GM18868 (cell line): ENCODE results near the gene WWC1.

ENCODE experiments used
- ATAC-seq: cut with Tn5 transposase; IDR thresholded peaks from one replicate; pipeline ENCODE4 v1.9.1; 2021; ENCODE audit warnings: mild to moderate bottlenecking, moderate library complexity; ENCODE audit not compliant: unreplicated experiment

The WWC1 gene

DNA sequence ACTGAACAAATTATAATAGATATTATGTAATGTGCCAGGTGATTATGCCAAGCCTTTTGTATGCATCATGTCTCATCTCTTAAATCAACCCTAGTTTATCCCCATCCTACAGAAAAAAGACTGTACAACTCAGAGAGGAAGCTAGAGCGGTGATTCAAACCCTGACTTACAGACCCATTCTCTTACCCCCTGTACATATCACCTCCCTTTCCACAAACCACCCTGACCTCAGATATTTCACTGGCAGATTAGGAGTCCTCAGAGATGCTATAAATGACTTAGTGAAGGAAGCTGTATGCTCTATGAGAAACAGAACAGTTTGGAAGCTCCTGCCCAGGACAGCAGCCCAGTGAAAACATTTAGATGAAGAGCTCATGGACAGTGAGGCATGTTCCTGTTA, 115.8 kb downstream of the WWC1 start:
- ATAC-seq, result no peak

GRCh38 chr5:168408561-168409305, 117.3 kb downstream of the WWC1 start:
- no peak for ATAC-seq

- ATAC-seq, result peak; percentile 77
Observed at GRCh38 chr5:168409591-168410458, 118.4 kb downstream of the WWC1 start.

DNA sequence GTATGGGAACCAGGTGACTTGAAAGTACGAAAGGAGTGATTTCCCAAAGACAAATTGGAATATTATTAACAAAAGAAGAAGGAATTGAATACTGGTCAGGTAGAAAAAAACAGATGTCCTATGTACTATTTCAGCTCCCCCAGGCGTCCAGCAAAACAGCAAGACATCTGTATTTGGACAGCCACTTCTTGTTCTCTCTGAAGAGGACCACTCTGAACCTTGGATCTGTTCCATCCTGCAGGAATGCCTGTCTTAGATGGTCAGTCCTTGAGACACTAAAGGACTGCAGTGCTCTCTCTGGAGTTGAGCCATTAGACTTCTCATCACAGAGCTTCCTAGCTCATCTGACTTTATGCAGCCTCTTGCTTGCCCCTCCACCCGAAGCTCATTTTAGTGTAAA, 120.4 kb downstream of the WWC1 start:
- no peak for ATAC-seq

DNA sequence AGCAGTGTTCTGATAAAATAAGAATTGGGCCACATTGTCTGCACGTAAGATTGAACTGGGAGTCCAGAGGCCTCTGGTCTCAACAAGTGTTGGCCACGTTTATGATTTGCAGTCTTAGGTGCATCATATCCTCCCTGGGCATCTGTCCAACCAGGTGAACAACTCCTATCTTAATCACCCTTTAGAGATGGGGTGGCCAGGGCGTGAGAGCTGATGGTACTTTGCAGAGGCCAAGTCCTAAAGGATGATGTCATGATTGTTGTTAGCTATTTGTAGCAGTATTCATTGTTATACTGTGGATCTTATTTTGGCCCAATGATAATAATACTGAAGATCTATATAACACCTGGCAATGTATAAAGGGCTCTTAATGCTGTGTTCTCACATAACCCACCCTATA, 121.6 kb downstream of the WWC1 start:
- no peak for ATAC-seq

GRCh38 chr5:168413596-168413995, 122.2 kb downstream of the WWC1 start:
- no peak for ATAC-seq

- no peak for ATAC-seq
Observed at GRCh38 chr5:168415401-168415800, 124.0 kb downstream of the WWC1 start.

DNA sequence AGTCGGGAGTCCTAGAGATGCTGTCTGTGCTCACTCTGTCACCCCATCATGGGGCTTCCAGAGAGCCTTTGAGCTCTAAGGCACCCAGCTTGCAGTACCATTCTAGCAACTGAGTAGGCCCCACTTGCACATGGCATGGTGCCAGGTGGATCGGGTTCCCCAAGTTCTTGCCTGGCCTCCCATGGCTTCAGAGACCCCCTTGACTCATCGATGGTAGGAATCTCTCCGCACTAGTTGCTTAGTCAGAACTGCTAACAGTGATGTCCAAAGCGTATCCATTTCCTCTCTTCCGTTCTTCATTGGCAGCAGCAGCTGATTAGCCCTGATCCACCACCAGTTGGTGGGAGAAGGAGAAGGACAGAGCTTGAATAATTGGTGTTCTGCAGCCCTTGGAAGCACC, 124.5 kb downstream of the WWC1 start:
- ATAC-seq, result no peak

GRCh38 chr5:168417731-168418429, 126.4 kb downstream of the WWC1 start:
- no peak for ATAC-seq

- ATAC-seq, result no peak
Observed at GRCh38 chr5:168420461-168420860, 129.0 kb downstream of the WWC1 start.

GRCh38 chr5:168422431-168422830, 131.0 kb downstream of the WWC1 start:
- no peak for ATAC-seq

GRCh38 chr5:168423478-168423877, 132.0 kb downstream of the WWC1 start:
- ATAC-seq, result no peak

DNA sequence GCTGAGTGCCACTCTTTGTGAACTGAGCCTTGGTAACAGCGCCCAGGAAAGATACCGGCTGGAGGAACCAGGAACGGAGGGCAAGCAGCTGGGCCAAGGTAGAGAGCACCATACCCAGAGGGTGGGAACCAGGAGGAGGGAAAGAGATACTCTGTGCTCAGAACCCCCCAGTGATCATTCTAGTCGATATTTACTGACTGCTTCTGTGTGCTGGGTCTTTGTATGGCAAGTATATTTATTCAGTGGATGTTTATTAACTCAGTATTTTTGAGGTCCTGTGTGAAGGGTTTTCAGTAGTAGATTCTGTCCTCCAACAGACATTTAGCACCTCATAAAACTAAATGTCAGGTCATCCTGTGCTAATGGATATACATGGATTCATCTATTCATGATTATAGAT, 132.5 kb downstream of the WWC1 start:
- ATAC-seq, result no peak

GRCh38 chr5:168424594-168425323, 133.3 kb downstream of the WWC1 start:
- ATAC-seq, result no peak

- no peak for ATAC-seq
Observed at GRCh38 chr5:168426007-168426863, 134.8 kb downstream of the WWC1 start.

DNA sequence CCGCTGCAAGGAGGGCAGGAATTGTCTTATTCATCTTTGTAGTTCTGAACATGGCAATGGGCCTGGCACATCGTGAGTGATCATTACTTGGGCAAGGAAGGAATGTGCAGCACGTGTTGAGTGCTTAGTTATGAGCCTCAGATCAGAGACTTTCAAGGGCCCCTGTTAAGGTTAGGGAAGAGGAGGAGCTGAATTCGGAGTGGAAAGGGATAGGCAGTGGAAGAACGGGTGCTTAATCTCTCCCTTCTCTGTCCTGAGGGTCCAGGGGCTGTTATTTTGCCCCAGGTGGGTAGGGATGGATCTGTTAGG, 135.4 kb downstream of the WWC1 start:
- ATAC-seq, result no peak

- ATAC-seq, result no peak
Observed at GRCh38 chr5:168427224-168427623, 135.8 kb downstream of the WWC1 start.

GRCh38 chr5:168428552-168428951, 137.1 kb downstream of the WWC1 start:
- no peak for ATAC-seq

DNA sequence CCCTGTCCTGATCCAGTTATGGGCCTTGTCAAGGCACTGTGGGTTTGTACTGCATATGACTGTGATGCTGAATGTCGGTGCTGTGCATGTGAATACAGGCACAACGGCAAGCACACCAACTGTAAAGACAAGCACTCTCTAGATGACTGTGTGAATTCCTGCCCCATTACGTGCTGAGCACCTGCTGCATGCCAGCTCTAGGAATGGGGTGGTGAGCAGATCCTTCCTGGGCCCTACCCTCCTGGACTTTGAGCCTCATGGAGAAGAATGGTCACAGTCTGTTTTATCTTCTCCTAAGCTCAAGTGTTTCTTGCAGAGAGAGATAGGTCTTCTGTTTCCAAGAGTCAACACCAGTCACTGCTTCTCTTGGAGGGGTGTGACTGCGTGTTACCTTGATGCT, 138.9 kb downstream of the WWC1 start:
- no peak for ATAC-seq

DNA sequence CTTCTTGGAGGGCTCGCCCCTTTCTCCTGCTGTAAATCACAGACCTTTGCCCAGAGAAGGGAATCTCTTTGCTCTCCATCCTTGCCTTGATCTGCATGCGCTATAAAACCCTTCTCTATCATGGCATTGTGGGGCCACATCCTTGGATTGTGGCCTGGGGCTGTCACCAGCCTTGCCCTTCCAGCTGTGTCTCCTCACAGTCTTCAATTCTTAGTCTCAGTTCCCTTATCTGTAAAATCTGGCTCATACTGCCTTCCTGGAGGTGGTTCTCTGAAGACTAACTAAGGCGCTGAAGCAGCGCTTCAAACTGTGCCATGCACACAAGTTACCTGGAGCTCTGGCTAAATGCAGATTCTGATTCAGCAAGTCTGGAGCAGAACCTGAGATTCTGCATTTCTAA, 141.5 kb downstream of the WWC1 start:
- peak; percentile 67 for ATAC-seq
